ENCODE data around the gene WNT8A. TPM values are rescaled to one million over a fixed set of nuclear protein-coding genes. Genes with fewer than 3 reads are reported as not detected.
"Not testable (repeated sequence)": the region's sequence is repeated elsewhere in the genome, so short reads cannot be mapped to it uniquely, and the experiment has no call there.

Gene WNT8A
- total RNA-seq, 4 donors from 2014 or later, result not detected

DNA sequence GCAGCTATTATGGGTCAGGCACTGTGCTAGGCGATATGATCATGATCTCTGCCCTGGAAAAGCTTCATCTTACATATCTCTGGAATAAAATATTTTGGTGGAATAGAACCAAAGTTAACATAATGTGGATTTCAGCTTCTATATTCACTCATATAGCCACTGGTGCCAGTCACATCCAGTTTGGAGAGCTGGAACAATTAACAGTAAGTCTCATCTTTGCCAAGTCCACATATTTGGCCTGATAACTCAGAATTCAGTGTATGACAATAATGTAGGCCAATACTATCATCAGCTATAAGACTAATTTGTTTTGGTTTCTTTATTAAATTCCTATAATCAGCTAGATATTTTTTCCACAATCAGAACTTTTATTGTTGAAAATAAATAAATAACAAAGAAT, 45.0 kb upstream of the WNT8A start:
- Histone ChIP-seq H3K36me3 (no peaks in the 10 kb centered on the region), H3K4me3 (no peak overlapping the region), H3K9me3 (no peaks in the 10 kb centered on the region), H3K4me1 (peaks cover 0 to 2% (median under 1%) of the 10 kb centered on the region in 4 donors), H3K27ac (no peak overlapping the region), H3K27me3 (no peaks in the 10 kb centered on the region)
- no peak for DNase-seq
- in situ Hi-C loops (cut with MboI; ENCODE audit: low pct_ligation_motif_present in 1 of 4, low pct_unique_long_range_greater_than_20kb in 1 of 4, low sequenced_read_pairs in 3 of 4) (no loop called here), intact Hi-C loops (cut with DNase I; ENCODE audit: low total_unique reads) (loop anchor here (5.0 kb wide), 1 partner anchor 38 kb away; no protein-coding TSS in a partner anchor)
- TF ChIP-seq POLR2A (IDR thresholded peaks at IDR 0.05), result no peak
- TF ChIP-seq CTCF (IDR thresholded peaks at IDR 0.05), result no peak
- TF ChIP-seq EP300 (IDR thresholded peaks at IDR 0.05; ENCODE audit: low read depth), result no peak
- no peak for TF ChIP-seq POLR2AphosphoS5 (IDR thresholded peaks at IDR 0.05)
- 91 to 100% methylated on average over 1 of the region's 1 CpG for WGBS, 2 donors (ENCODE audit: low coverage in 1 of 2)

GRCh38 chr5:138045283-138045682, 38.5 kb upstream of the WNT8A start:
- H3K4me1 ChIP-seq; H3K27ac ChIP-seq; DNase-seq; H3K9me3 ChIP-seq; H3K27me3 ChIP-seq; H3K4me3 ChIP-seq; intact Hi-C loops (cut with DNase I; ENCODE audit: low total_unique reads); in situ Hi-C loops (cut with MboI; ENCODE audit: low pct_ligation_motif_present in 1 of 4, low pct_unique_long_range_greater_than_20kb in 1 of 4, low sequenced_read_pairs in 3 of 4); H3K36me3 ChIP-seq: not testable (repeated sequence)
- 88 to 100% methylated on average over 1 to 3 of the region's 3 CpGs for WGBS, 2 donors (ENCODE audit: low coverage in 1 of 2)

DNA sequence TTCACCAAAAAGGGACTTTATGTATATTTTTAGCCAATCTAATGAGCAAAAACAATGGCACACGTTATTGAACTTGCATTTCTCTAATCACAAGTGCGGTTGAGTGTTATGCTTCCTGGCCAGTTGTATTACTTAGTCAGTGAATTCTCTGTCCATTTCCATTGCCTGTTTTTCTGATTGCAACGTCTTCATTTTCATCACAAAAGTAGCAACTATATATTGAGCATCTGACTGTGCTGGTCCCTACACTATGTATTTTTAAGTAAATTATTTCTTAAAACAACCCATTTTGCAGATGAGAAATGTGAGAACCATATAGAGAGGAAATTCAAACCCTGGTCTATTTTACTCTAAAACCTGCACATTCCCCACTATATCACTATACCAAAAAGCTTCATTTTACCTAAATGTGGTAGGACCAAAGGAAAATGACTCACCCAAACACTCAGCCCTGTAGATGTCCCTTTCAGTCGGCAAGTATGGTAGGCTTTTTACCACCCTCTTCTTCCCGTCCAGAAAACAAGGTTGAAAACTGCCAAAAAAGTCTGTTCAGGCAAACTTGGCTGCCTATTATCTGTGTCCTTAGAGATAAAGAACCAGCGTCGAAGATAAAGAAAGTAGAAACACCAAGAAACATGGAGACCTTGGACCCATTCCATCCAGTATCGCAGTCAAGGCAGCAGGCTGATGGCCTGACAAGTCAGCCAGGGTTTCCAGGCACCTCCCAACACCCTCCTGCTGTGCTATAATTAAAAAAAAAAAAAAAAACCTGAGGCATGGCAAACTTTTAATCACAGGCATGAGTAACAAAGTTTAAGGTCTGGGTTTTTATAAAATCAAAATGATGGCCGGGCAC, 32.2 kb upstream of the WNT8A start:
- DNase-seq, result no peak
- peaks cover 4% of the 10 kb centered on the region for H3K27me3 ChIP-seq
- H3K36me3 ChIP-seq, result no peaks in the 10 kb centered on the region
- no peaks in the 10 kb centered on the region for H3K9me3 ChIP-seq
- 72 to 73% methylated on average over 9 of the region's 9 CpGs for WGBS, 2 donors (ENCODE audit: low coverage in 1 of 2)
- TF ChIP-seq POLR2A (IDR thresholded peaks at IDR 0.05) (no peak), EP300 (IDR thresholded peaks at IDR 0.05; ENCODE audit: low read depth) (no peak), CTCF (IDR thresholded peaks at IDR 0.05) (no peak), POLR2AphosphoS5 (IDR thresholded peaks at IDR 0.05) (no peak)
- no peak overlapping the region for H3K4me3 ChIP-seq
- H3K4me1 ChIP-seq, result peaks cover 0 to 4% (median 0%) of the 10 kb centered on the region in 4 donors
- no peak overlapping the region for H3K27ac ChIP-seq
- in situ Hi-C loops (cut with MboI; ENCODE audit: low pct_ligation_motif_present in 1 of 4, low pct_unique_long_range_greater_than_20kb in 1 of 4, low sequenced_read_pairs in 3 of 4) (loop anchor here in 1 of 4 donors (25.0 kb wide), 1 partner anchor 264 kb away; no protein-coding TSS in a partner anchor), intact Hi-C loops (cut with DNase I; ENCODE audit: low total_unique reads) (no loop called here)

DNA sequence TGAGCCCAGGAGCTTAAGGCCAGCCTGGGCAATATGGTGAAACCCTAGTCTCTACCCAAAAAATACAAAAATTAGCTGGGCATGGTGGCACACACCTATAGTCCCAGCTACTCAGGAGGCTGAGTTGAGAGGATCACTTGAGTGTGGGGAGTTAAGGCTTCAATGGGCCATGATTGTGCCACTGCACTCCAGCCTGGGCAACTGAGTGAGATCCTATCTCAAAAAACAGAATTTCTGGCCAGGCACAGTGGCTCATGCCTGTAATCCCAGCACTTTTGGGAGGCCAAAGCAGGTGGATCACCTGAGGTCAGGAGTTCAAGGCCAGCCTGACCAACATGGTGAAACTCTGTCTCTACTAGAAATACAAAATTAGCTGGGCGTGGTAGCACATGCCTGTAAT, 31.1 kb upstream of the WNT8A start:
- H3K36me3 ChIP-seq; H3K4me1 ChIP-seq; H3K27ac ChIP-seq; H3K27me3 ChIP-seq; DNase-seq; H3K9me3 ChIP-seq; H3K4me3 ChIP-seq; intact Hi-C loops (cut with DNase I; ENCODE audit: low total_unique reads): not testable (repeated sequence)
- in situ Hi-C loops (cut with MboI; ENCODE audit: low pct_ligation_motif_present in 1 of 4, low pct_unique_long_range_greater_than_20kb in 1 of 4, low sequenced_read_pairs in 3 of 4), result loop anchor here in 1 of 4 donors (25.0 kb wide), 1 partner anchor 265 kb away; no protein-coding TSS in a partner anchor
- WGBS, 2 donors (ENCODE audit: low coverage in 1 of 2), result 91% methylated on average over 1 of the region's 1 CpG; no CpG with 5 or more reads in 1 of the 2 donors

DNA sequence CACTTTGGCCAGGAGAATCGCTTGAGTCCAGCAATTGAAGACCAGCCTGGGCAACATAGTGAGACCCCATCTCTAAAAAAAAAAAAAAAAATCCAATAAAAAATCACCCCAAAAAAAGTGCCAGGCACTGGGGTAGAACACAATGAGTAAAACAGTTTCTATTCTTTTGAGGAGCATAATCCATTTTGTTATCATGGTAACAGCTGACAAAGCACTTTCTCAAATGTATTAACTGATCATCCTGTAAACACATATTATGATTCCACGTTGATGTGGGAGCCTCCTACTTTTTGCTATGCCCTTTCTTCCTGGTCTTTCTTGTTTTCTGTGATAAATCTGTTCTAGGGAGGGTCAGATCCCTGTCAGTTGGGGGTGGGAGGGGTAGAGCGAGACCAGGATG, 30.3 kb upstream of the WNT8A start:
- in situ Hi-C loops (cut with MboI; ENCODE audit: low pct_ligation_motif_present in 1 of 4, low pct_unique_long_range_greater_than_20kb in 1 of 4, low sequenced_read_pairs in 3 of 4), result loop anchor here in 1 of 4 donors (25.0 kb wide), 1 partner anchor 266 kb away; no protein-coding TSS in a partner anchor
- no peak for DNase-seq
- peaks cover 0 to 4% (median 0%) of the 10 kb centered on the region in 4 donors for H3K4me1 ChIP-seq
- TF ChIP-seq CTCF (IDR thresholded peaks at IDR 0.05), result no peak
- no peak for TF ChIP-seq POLR2AphosphoS5 (IDR thresholded peaks at IDR 0.05)
- TF ChIP-seq POLR2A (IDR thresholded peaks at IDR 0.05), result no peak
- no peak for TF ChIP-seq EP300 (IDR thresholded peaks at IDR 0.05; ENCODE audit: low read depth)
- H3K4me3 ChIP-seq, result no peak overlapping the region
- intact Hi-C loops (cut with DNase I; ENCODE audit: low total_unique reads), result no loop called here
- H3K27ac ChIP-seq, result no peak overlapping the region
- H3K36me3 ChIP-seq, result no peaks in the 10 kb centered on the region
- 33 to 53% methylated on average over 3 of the region's 3 CpGs for WGBS, 2 donors (ENCODE audit: low coverage in 1 of 2)
- peaks cover 4% of the 10 kb centered on the region for H3K27me3 ChIP-seq
- H3K9me3 ChIP-seq, result no peaks in the 10 kb centered on the region

All from transverse colon (tissue), 4 donors.